Activated CD8-positive, alpha-beta T cell treated with anti-CD3 and anti-CD28 coated beads for 36 hours (primary cell): Measurements from ENCODE around the gene ELN. TPM values are rescaled to one million over a fixed set of nuclear protein-coding genes. Genes with fewer than 3 reads are reported as not detected.

ENCODE experiments used
- ATAC-seq: fragments of 200-7000 bp; cut with Tn5 transposase; one replicate; pipeline ENCODE4 v1.10.0; 2021; ENCODE audit warnings: mild to moderate bottlenecking, moderate library complexity
- CTCF ChIA-PET: fragments of 350-600 bp; sonication (Branson Sonifier 250); formaldehyde crosslinking; loops from one replicate; lab custom pipeline; 2021; ENCODE audit warnings: antibody characterized with exemption; lab: Charles Lee
- POLR2A ChIA-PET: fragments of 350-600 bp; sonication (Branson Sonifier 250); formaldehyde crosslinking; loops from one replicate; lab custom pipeline; 2021; ENCODE audit warnings: antibody characterized with exemption; lab: Charles Lee
- DNase-seq: peaks from one replicate; pipeline ENCODE4 v3.0.0-alpha.2; 2020
- H3K27ac Mint-ChIP-seq: one replicate; pipeline ENCODE4 v1.8.0; 2021; ENCODE audit warnings: mild to moderate bottlenecking, mixed read lengths
- H3K27me3 Mint-ChIP-seq: one replicate; pipeline ENCODE4 v1.8.0; 2021; ENCODE audit warnings: mixed read lengths
- H3K36me3 Mint-ChIP-seq: one replicate; pipeline ENCODE4 v1.8.0; 2021; ENCODE audit warnings: low read depth, mixed read lengths
- H3K4me1 Mint-ChIP-seq: one replicate; pipeline ENCODE4 v1.8.0; 2021; ENCODE audit warnings: low read depth, mixed read lengths
- H3K4me3 Mint-ChIP-seq: one replicate; pipeline ENCODE4 v1.8.0; 2021; ENCODE audit warnings: mild to moderate bottlenecking, moderate library complexity, mixed read lengths
- H3K9me3 Mint-ChIP-seq: one replicate; pipeline ENCODE4 v1.8.0; 2021; ENCODE audit warnings: mixed read lengths
- intact Hi-C: fragments of 100-400 bp; cut with micrococcal nuclease; formaldehyde crosslinking; loops from one replicate; pipeline ENCODE4 v1.10.0; 2022
- total RNA-seq, 2 experiments: library from RNA; stranded (reverse); gene quantifications; one replicate each; pipeline ENCODE4 v1.2.3, GENCODE V29; 2021
- TF ChIP-seq, protein P1 (sequence below): fragments of 200-600 bp; IDR thresholded peaks from one replicate; pipeline ENCODE4 v1.8.0; 2022; ENCODE audit warnings: antibody characterized with exemption, mild to moderate bottlenecking

Gene ELN
- total RNA-seq, 2 experiments from 2014 or later = not detected

DNA sequence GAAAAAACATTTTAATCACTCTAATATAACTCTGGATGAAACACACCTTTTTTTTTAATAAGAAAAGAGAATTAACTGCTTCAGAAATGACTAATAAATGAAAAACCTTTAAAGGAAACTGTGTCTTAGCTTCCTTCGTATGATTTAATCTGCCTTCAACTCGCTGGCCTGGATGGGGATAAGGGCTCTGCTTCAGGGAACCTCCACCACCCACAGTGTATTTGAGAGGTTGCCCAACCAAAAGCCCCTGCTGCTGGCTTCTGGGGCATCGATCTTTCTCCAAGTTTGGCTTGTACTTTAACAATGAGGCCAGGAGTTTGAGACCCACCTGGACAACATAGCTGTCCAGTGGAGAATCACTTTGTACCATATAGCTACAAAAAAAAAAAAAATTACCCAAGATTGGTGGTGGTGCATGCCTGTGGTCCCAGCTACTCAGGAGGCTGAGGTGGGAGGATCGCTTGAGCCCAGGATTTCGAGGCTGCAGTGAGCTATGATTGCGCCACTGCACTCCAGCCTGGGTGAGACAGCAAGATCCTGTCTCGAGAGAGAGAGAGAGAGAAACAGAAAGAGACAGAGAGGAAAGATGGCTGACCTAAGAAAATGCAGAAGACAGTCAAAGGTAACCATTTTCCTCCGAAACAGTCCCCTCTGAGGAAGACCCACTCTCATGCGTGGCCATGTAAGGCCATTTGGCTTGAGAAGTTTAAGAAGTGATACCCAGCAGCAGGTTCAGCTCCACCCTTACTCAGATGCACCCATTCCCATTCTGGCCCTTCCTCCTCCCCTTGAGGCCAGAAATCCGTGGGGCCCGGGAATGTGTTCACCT, 42.0 kb downstream of the ELN start:
- ATAC-seq (no peak), DNase-seq (no peak)
- Mint-ChIP-seq H3K9me3 (no peaks in the 10 kb centered on the region), H3K27ac (no peak overlapping the region), H3K36me3 (no peaks in the 10 kb centered on the region), H3K4me3 (no peak overlapping the region), H3K4me1 (no peaks in the 10 kb centered on the region), H3K27me3 (no peaks in the 10 kb centered on the region)
- CTCF ChIA-PET = interaction anchor here (0.7 to 3.2 kb wide), 7 partner anchors 24 to 331 kb away, joined by 3 to 14 read pairs (median 4); no protein-coding TSS in a partner anchor
- TF ChIP-seq, protein P1, sequence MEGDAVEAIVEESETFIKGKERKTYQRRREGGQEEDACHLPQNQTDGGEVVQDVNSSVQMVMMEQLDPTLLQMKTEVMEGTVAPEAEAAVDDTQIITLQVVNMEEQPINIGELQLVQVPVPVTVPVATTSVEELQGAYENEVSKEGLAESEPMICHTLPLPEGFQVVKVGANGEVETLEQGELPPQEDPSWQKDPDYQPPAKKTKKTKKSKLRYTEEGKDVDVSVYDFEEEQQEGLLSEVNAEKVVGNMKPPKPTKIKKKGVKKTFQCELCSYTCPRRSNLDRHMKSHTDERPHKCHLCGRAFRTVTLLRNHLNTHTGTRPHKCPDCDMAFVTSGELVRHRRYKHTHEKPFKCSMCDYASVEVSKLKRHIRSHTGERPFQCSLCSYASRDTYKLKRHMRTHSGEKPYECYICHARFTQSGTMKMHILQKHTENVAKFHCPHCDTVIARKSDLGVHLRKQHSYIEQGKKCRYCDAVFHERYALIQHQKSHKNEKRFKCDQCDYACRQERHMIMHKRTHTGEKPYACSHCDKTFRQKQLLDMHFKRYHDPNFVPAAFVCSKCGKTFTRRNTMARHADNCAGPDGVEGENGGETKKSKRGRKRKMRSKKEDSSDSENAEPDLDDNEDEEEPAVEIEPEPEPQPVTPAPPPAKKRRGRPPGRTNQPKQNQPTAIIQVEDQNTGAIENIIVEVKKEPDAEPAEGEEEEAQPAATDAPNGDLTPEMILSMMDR = no peak
- POLR2A ChIA-PET = interaction anchor here (0.6 to 0.7 kb wide), 2 partner anchors 105 to 139 kb away, joined by 3 read pairs; no protein-coding TSS in a partner anchor
- intact Hi-C loops = loop anchor here (5.0 to 10.0 kb wide), 2 partner anchors 112 to 335 kb away; no protein-coding TSS in a partner anchor

DNA sequence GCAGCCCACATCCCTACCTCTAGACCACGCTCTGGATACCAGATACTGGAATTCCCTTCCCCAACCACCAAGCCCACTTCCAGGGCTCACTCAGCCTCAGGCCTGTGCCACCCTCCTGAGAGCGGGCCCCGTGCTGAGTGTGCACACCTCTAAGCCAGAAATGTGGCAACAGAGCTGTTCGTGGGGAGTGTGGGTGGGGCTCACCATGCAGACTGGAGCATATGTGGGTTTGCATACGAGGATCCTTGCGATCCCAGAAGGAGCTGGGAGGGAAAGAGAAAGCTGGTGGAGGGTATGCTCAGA, 42.6 kb downstream of the ELN start:
- ChIA-PET CTCF (interaction anchor here (0.7 to 3.2 kb wide), 6 partner anchors 103 to 330 kb away, joined by 3 to 14 read pairs (median 4); no protein-coding TSS in a partner anchor), POLR2A (no interaction called here)
- ATAC-seq (no peak), DNase-seq (no peak)
- H3K27me3 Mint-ChIP-seq = no peaks in the 10 kb centered on the region
- no peak overlapping the region for H3K4me3 Mint-ChIP-seq
- TF ChIP-seq, protein P1 = no peak
- intact Hi-C loops = no loop called here
- H3K36me3 Mint-ChIP-seq = no peaks in the 10 kb centered on the region
- H3K27ac Mint-ChIP-seq = no peak overlapping the region
- H3K9me3 Mint-ChIP-seq = no peaks in the 10 kb centered on the region
- no peaks in the 10 kb centered on the region for H3K4me1 Mint-ChIP-seq

DNA sequence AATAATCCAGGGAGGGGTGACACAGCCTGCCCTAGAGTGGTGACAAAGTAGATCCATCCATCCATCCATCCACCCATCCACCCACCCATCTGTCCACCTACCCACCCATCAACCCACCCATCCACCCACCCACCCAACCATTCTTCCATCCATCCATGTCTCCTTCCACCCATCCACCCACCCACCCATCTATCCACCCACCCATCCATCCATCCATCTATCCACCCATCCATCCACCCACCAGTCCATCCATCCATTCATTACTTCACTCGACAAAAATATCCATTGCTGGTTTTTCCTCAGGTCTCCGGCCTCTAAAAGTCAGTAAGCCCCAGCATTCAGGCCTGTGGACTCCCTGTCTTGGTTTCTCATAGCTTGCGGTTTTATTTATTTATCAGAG, 43.1 kb downstream of the ELN start:
- TF ChIP-seq, protein P1 = no peak
- no peak overlapping the region for H3K4me3 Mint-ChIP-seq
- no peak overlapping the region for H3K27ac Mint-ChIP-seq
- no peaks in the 10 kb centered on the region for H3K9me3 Mint-ChIP-seq
- ATAC-seq = no peak
- DNase-seq = no peak
- CTCF ChIA-PET = interaction anchor here (1.0 to 1.5 kb wide), 4 partner anchors 102 to 330 kb away, joined by 3 to 5 read pairs (median 4); no protein-coding TSS in a partner anchor
- H3K36me3 Mint-ChIP-seq = no peaks in the 10 kb centered on the region
- intact Hi-C loops = no loop called here
- H3K27me3 Mint-ChIP-seq = no peaks in the 10 kb centered on the region
- H3K4me1 Mint-ChIP-seq = no peaks in the 10 kb centered on the region
- POLR2A ChIA-PET = no interaction called here

DNA sequence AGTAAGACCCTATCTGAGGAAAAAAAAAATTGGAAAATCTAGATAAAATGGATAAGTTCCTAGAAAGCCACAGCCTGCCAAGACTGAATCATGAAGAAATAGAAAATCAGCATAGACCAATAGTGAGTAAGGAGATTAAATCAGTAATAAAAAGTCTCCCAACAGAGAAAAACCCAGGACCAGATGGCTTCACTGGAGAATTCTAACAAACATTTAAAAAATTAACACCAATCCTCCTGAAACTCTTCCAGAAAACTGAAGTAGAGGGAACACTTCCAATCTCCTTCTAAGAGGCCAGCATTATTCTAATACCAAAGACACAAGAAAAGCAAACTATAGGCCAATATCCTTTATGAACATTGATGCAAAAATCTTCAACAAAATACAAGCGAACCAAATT, 46.8 kb downstream of the ELN start:
- no peak for DNase-seq
- ChIA-PET CTCF (no interaction called here), POLR2A (no interaction called here)
- Mint-ChIP-seq H3K9me3 (no peaks in the 10 kb centered on the region), H3K27me3 (no peaks in the 10 kb centered on the region), H3K4me1 (no peaks in the 10 kb centered on the region), H3K36me3 (no peaks in the 10 kb centered on the region), H3K4me3 (no peak overlapping the region), H3K27ac (no peak overlapping the region)
- intact Hi-C loops = no loop called here
- TF ChIP-seq, protein P1 = no peak
- ATAC-seq = no peak

DNA sequence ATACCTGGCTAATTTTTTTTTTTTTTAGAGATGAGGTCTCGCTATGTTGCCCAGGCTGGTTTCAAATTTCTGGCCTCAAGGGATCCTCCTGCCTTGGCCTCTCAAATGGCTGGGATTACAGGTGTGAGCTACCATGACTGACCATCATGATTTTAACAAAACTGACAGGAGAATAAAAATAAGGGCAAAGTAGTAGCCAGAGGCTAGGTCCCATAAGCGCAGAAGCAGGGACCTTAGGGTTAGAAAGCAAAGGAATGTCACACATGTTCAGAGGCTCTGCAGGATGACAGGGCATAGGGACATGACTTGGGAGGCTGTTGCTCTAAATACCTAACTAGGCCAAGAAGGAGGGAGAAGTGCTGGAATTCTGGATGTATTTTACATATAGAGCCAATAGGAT, 50.5 kb downstream of the ELN start:
- POLR2A ChIA-PET = interaction anchor here (0.7 kb wide), 1 partner anchor 85 kb away, joined by 3 read pairs; no protein-coding TSS in a partner anchor
- CTCF ChIA-PET = interaction anchor here (1.2 kb wide), 1 partner anchor 10 kb away, joined by 6 read pairs; no protein-coding TSS in a partner anchor
- H3K36me3 Mint-ChIP-seq = no peaks in the 10 kb centered on the region
- H3K4me3 Mint-ChIP-seq = no peak overlapping the region
- DNase-seq (no peak), ATAC-seq (no peak)
- intact Hi-C loops = no loop called here
- peaks cover 3% of the 10 kb centered on the region for H3K4me1 Mint-ChIP-seq
- no peak overlapping the region for H3K27ac Mint-ChIP-seq
- no peaks in the 10 kb centered on the region for H3K27me3 Mint-ChIP-seq
- TF ChIP-seq, protein P1 = no peak
- no peaks in the 10 kb centered on the region for H3K9me3 Mint-ChIP-seq
